K562 (cell line): ENCODE data around the gene NUDT21. TPM values are rescaled to one million over a fixed set of nuclear protein-coding genes. Genes with fewer than 3 reads are reported as not detected.

ENCODE experiments used
- ATAC-seq: fragments of 200-7000 bp; cut with Tn5 transposase; 3 replicates; pipeline ENCODE4 v1.9.1; 2020; ENCODE audit warnings: moderate library complexity
- BruUV-seq: library from RNA; stranded (reverse); fragments of 400-500 nt; replicated peaks from 2 replicates; lab custom pipeline; 2021; lab: Mats Ljungman, UMichigan
- CTCF ChIA-PET: fragments of 300-600 bp; formaldehyde crosslinking; extraction: SDS; loops from one replicate; lab custom pipeline; 2021; ENCODE audit warnings: low intra/inter-chr PET ratio; lab: Yijun Ruan, JAX
- POLR2A ChIA-PET: fragments of 300-600, 350-650 bp; sonication (Branson Sonifier 250); formaldehyde crosslinking; extraction: SDS; loops from one replicate; lab custom pipeline; 2021; ENCODE audit warnings: antibody characterized with exemption, inconsistent platforms; lab: Yijun Ruan, JAX
- DNase-seq, 4 experiments: peaks; one replicate each; pipeline versions ENCODE4 v3.0.0 to v3.0.0-alpha.2; 2011 to 2018; ENCODE audit warnings: low spot score in 3 of 4, mixed read lengths in 3 of 4; ENCODE audit errors: extremely low read depth in 1 of 4
- FAIRE-seq: peaks from 2 replicates; lab custom pipeline; 2011; peaks lifted over from hg19 to GRCh38; lab: Jason Lieb, UNC
- H2AFZ ChIP-seq: 2 replicates; pipeline ENCODE4 v1.6.0; 2011; ENCODE audit warnings: low read depth, low read length, control low read depth, inconsistent platforms
- H3K27ac ChIP-seq: fragments of 200-600 bp; 3 replicates; pipeline ENCODE4 v1.8.0; 2011; ENCODE audit warnings: low read depth, mild to moderate bottlenecking, control low read depth, inconsistent platforms, low read length, moderate library complexity, mixed read lengths; ENCODE audit errors: extremely low read depth
- H3K27me3 ChIP-seq, 2 experiments: fragments of 300-600 bp in 1 of 2; 2 replicates in 1 of 2; 3 replicates in 1 of 2; pipeline versions ENCODE4 v1.6.0 to v1.8.0; 2011; ENCODE audit warnings: inconsistent platforms in 2 of 2, low read length in 2 of 2, mild to moderate bottlenecking in 1 of 2, mixed read lengths in 1 of 2, moderate library complexity in 1 of 2; ENCODE audit not compliant: control insufficient read depth in 2 of 2, insufficient read depth in 2 of 2
- H3K36me3 ChIP-seq: fragments of 300-600 bp; 3 replicates; pipeline ENCODE4 v1.8.0; 2011; ENCODE audit warnings: mild to moderate bottlenecking, low read length, inconsistent platforms; ENCODE audit not compliant: control insufficient read depth, insufficient read depth
- H3K4me1 ChIP-seq, 2 experiments: fragments of 200-600 bp in 1 of 2; replicated peaks in 1 of 2; 2 replicates in 1 of 2; 3 replicates in 1 of 2; pipeline versions ENCODE4 v1.5.1 to v1.8.0; 2011; ENCODE audit warnings: inconsistent platforms in 2 of 2, low read length in 2 of 2, mild to moderate bottlenecking in 1 of 2, mixed read lengths in 1 of 2, moderate library complexity in 1 of 2; ENCODE audit not compliant: control insufficient read depth in 2 of 2, insufficient read depth in 2 of 2
- H3K4me2 ChIP-seq: 2 replicates; pipeline ENCODE4 v1.6.1; 2011; ENCODE audit warnings: low read length, control low read depth, inconsistent platforms, mixed read lengths; ENCODE audit not compliant: insufficient read depth
- H3K4me3 ChIP-seq: fragments of 200-600 bp; sonication (generic), shearing (Covaris generic); 2 replicates; pipeline ENCODE4 v1.5.1; 2016; ENCODE audit warnings: control low read depth, inconsistent platforms
- H3K79me2 ChIP-seq: fragments of 200-600 bp; 3 replicates; pipeline ENCODE4 v1.8.0; 2011; ENCODE audit warnings: low read length, inconsistent platforms; ENCODE audit not compliant: control insufficient read depth, insufficient read depth
- H3K9ac ChIP-seq, 2 experiments: 2 replicates each; pipeline versions ENCODE4 v1.6.0 to v1.6.1; 2011; ENCODE audit warnings: low read depth in 2 of 2, low read length in 2 of 2, control low read depth in 1 of 2, inconsistent platforms in 1 of 2, mild to moderate bottlenecking in 1 of 2, mixed read lengths in 1 of 2; ENCODE audit not compliant: insufficient read depth in 1 of 2
- H3K9me1 ChIP-seq: one replicate; pipeline ENCODE4 v1.6.0; 2011; ENCODE audit warnings: inconsistent platforms, mild to moderate bottlenecking, low read length, moderate library complexity; ENCODE audit not compliant: control insufficient read depth, insufficient read depth
- H3K9me3 ChIP-seq: replicated peaks from 2 replicates; pipeline ENCODE4 v1.5.1; 2011; ENCODE audit warnings: low read depth, low read length, inconsistent platforms; ENCODE audit not compliant: control insufficient read depth, insufficient read depth
- H4K20me1 ChIP-seq: replicated peaks from 2 replicates; pipeline ENCODE4 v1.6.1; 2011; ENCODE audit warnings: low read length, inconsistent platforms, mixed read lengths; ENCODE audit not compliant: control insufficient read depth, insufficient read depth
- CREB3L1 ChIP-seq: fragments of 450-650 bp; IDR thresholded peaks from 2 replicates; pipeline ENCODE4 v1.6.1; 2014; ENCODE audit warnings: low read depth, mild to moderate bottlenecking, moderate library complexity, borderline replicate concordance
- KDM4B ChIP-seq, 2 experiments: fragments of 450-650 bp in 1 of 2; sonication (generic) in 1 of 2; IDR thresholded peaks; 2 replicates each; pipeline ENCODE4 v1.6.1; 2016 to 2017; ENCODE audit warnings: borderline replicate concordance in 2 of 2, antibody characterized with exemption in 1 of 2, low read depth in 1 of 2, mild to moderate bottlenecking in 1 of 2
- MXD1 ChIP-seq: fragments of 250-450 bp; sonication (Bioruptor Pico); IDR thresholded peaks from 2 replicates; pipeline ENCODE4 v1.8.0; 2021; ENCODE audit warnings: borderline replicate concordance, mild to moderate bottlenecking, moderate library complexity; ENCODE audit not compliant: poor library complexity, severe bottlenecking
- NELFE ChIP-seq: IDR thresholded peaks from 2 replicates; pipeline ENCODE4 v1.6.1; 2011; ENCODE audit warnings: mild to moderate bottlenecking; ENCODE audit not compliant: insufficient read depth, insufficient read length
- PHF21A ChIP-seq: fragments of 450-650 bp; IDR thresholded peaks from 2 replicates; pipeline ENCODE4 v1.6.1; 2017; ENCODE audit warnings: low read depth, borderline replicate concordance
- SOX6 ChIP-seq: fragments of 450-650 bp; IDR thresholded peaks from 2 replicates; pipeline ENCODE4 v1.6.1; 2014; ENCODE audit warnings: mild to moderate bottlenecking
- TARDBP ChIP-seq: fragments of 450-650 bp; IDR thresholded peaks from 2 replicates; pipeline ENCODE4 v1.6.1; 2016
- TCF7L2 ChIP-seq: fragments of 150-350 bp; IDR thresholded peaks from 2 replicates; pipeline ENCODE4 v1.6.1; 2016; ENCODE audit warnings: low read depth, mild to moderate bottlenecking, low read length, moderate library complexity
- ZNF134 ChIP-seq: fragments of 250-450 bp; sonication (Bioruptor Pico); conservative IDR thresholded peaks from 2 replicates; pipeline ENCODE4 v1.4.0; 2020
- ZNF592 ChIP-seq: fragments of 450-650 bp; IDR thresholded peaks from 2 replicates; pipeline ENCODE4 v1.6.1; 2017; ENCODE audit warnings: antibody characterized with exemption, mild to moderate bottlenecking
- ZNF609 ChIP-seq: sonication (generic); formaldehyde crosslinking; IDR thresholded peaks from 2 replicates; pipeline ENCODE4 v1.8.1; 2023; ENCODE audit warnings: missing genetic modification reagents, mild to moderate bottlenecking, borderline replicate concordance
- WGBS: fragments of 100-300 bp; shearing (Covaris generic); methylation state at CpG from one replicate; pipeline ENCODE4 v1.1.6; 2016; ENCODE audit warnings: low coverage, mixed read lengths; ENCODE audit not compliant: insufficient coverage; ENCODE audit errors: missing lambda C conversion rate; 5-methylcytosine and 5-hydroxymethylcytosine counted together
- in situ Hi-C: fragments of 300-500 bp; cut with MboI; formaldehyde crosslinking; loops from 4 replicates; pipeline ENCODE4 v1.15.0; 2018; ENCODE audit warnings: inconsistent platforms, mixed read lengths
- intact Hi-C: fragments of 100-400 bp; cut with micrococcal nuclease; formaldehyde crosslinking; loops from 2 replicates; pipeline ENCODE4 v1.14.2; 2022
- polyA plus RNA-seq, 8 experiments: library from polyadenylated mRNA; depleted of rRNA in 4 of 8; stranded (reverse) in 5 of 8; unstranded in 3 of 8; fragments of >200 nt; fragmentation: Nextera tagmentation in 2 of 8; fragmentation: Illumina TruSeq in 1 of 8; extraction: Ambion mirVana in 2 of 8; extraction: Trizol in 1 of 8; gene quantifications; 2 replicates each; pipeline versions ENCODE4 v1.2.1 to v1.2.3, GENCODE V29; 2011 to 2014; ENCODE audit warnings: inconsistent platforms in 1 of 8, missing spikeins in 1 of 8
- total RNA-seq, 7 experiments: library from RNA; depleted of rRNA in 6 of 7; stranded (reverse); fragments of >200 nt in 6 of 7; fragmentation: Illumina TruSeq in 2 of 7; extraction: Trizol in 2 of 7; gene quantifications; 2 replicates each; pipeline versions ENCODE4 v1.2.1 to v1.2.3, GENCODE V29; 2011 to 2021; ENCODE audit warnings: low replicate concordance in 1 of 7

The NUDT21 gene
- total and polyA plus RNA-seq, 9 of the 15 experiments (the other 6 are each of a cell fraction or from before 2014, with no cell fraction given), result 62.4 to 218 (median 121) TPM

- no peaks in the 10 kb centered on the region for H3K27me3 ChIP-seq
- 0 out of 4 replicates have a peak overlapping the region, but pooled peaks of 1 of the 2 experiments have one; percentile 12 for H3K9ac ChIP-seq
- ChIA-PET CTCF (no interaction called here), POLR2A (interaction anchor here (1.1 to 1.2 kb wide), 2 partner anchors 13 to 16 kb away, joined by 3 to 6 read pairs; no protein-coding TSS in a partner anchor)
- H3K36me3 ChIP-seq, result peaks cover 55% of the 10 kb centered on the region
- ATAC-seq (no peak), FAIRE-seq (no peak), DNase-seq (no peak)
- no TSS peak for BruUV-seq
- no peak overlapping the region for H2AFZ ChIP-seq
- H3K9me3 ChIP-seq, result no peaks in the 10 kb centered on the region
- H3K4me1 ChIP-seq, result peaks cover 0 to 11% of the 10 kb centered on the region in 2 experiments; a peak in 4 of 5 replicates
- intact Hi-C loops, result no loop called here
- H4K20me1 ChIP-seq, result peaks cover 18% of the 10 kb centered on the region
- no peak overlapping the region for H3K4me2 ChIP-seq
- no peaks in the 10 kb centered on the region for H3K9me1 ChIP-seq
- H3K4me3 ChIP-seq, result no peak overlapping the region
- H3K79me2 ChIP-seq, result peaks cover 68% of the 10 kb centered on the region
- in situ Hi-C loops, result no loop called here
- WGBS, result 61% methylated on average over 2 of the region's 2 CpGs
- H3K27ac ChIP-seq, result no peak overlapping the region
- TF ChIP-seq NELFE (no peak), SOX6 (no peak), ZNF134 (no peak), PHF21A (no peak), TARDBP (no peak), CREB3L1 (no peak), ZNF609 (no peak), TCF7L2 (no peak), ZNF592 (no peak), MXD1 (CRISPR knock-in tag) (no peak), KDM4B (IDR thresholded peaks at IDR 0.05; ENCODE audit: borderline replicate concordance in 2 of 2, low read depth in 1 of 2) (no peak)
These were observed 3.8 kb downstream of the NUDT21 start for GRCh38 chr16:56447286-56447685.
